HEK293T (cell line): ENCODE data around the gene MGAT1.

Experiments
- BHLHE40 ChIP-seq: fragments of 450-650 bp; IDR thresholded peaks from 2 replicates; pipeline ENCODE4 v1.6.1; 2016; ENCODE audit warnings: mild to moderate bottlenecking, moderate library complexity, borderline replicate concordance
- FOXA1 ChIP-seq: fragments of 450-650 bp; IDR thresholded peaks from 2 replicates; pipeline ENCODE4 v1.6.1; 2016; ENCODE audit warnings: mild to moderate bottlenecking
- FOXM1 ChIP-seq: fragments of 450-650 bp; IDR thresholded peaks from 2 replicates; pipeline ENCODE4 v1.6.1; 2017; ENCODE audit warnings: mild to moderate bottlenecking, borderline replicate concordance
- SP1 ChIP-seq: fragments of 450-650 bp; IDR thresholded peaks from 2 replicates; pipeline ENCODE4 v1.6.1; 2017
- SUZ12 ChIP-seq: fragments of 450-650 bp; IDR thresholded peaks from 2 replicates; pipeline ENCODE4 v1.6.1; 2016; ENCODE audit warnings: mild to moderate bottlenecking

GRCh38 chr5:180825768-180826525, 23.3 kb upstream of the MGAT1 start:
- TF ChIP-seq SUZ12 (no peak), FOXM1 (no peak), FOXA1 (no peak), BHLHE40 (no peak), SP1 (no peak)
